Measurements from ENCODE around the gene CDK9.
"Not testable (repeated sequence)": the region's sequence is repeated elsewhere in the genome, so short reads cannot be mapped to it uniquely, and the experiment has no call there.

CDK9 gene

DNA sequence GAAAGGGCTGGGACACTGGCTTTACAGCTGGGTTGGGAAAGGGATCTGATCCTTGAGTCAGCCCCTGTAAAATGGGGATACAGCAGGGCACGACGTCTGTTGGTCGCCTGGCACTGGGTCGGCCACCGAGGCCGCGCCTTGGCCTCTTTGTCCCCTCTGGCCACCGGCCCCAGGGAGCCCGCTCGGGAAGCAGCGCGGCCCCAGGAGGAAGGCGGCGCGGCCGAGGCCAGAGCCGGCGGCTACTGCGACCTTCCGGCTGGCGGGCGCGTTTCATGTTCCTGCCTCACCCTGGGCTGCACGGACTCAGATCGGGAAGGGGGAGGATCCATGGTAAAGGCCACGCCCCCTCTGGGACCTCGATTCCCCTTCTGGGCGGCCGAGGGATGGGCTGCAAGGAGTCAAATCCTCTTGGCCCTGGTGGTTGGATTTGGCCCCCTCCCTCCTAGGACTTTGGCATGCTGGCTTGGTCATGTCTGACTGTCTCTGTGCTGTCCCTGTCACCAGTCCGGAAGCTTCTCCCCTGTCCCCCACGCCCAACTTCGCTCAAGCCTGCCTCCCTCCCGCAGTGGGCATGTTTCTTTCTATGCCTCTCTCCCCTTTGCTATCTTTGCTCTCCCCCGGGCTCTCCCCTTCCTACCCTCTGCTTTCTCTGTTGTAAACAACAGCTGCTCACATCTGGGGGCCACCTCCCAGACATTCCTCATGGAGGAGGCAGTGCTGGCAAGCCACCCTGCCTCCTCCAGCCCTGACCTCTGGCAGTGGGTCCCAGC lies 42.6 kb downstream of the CDK9 start:
- DNase-seq, result no peak

DNA sequence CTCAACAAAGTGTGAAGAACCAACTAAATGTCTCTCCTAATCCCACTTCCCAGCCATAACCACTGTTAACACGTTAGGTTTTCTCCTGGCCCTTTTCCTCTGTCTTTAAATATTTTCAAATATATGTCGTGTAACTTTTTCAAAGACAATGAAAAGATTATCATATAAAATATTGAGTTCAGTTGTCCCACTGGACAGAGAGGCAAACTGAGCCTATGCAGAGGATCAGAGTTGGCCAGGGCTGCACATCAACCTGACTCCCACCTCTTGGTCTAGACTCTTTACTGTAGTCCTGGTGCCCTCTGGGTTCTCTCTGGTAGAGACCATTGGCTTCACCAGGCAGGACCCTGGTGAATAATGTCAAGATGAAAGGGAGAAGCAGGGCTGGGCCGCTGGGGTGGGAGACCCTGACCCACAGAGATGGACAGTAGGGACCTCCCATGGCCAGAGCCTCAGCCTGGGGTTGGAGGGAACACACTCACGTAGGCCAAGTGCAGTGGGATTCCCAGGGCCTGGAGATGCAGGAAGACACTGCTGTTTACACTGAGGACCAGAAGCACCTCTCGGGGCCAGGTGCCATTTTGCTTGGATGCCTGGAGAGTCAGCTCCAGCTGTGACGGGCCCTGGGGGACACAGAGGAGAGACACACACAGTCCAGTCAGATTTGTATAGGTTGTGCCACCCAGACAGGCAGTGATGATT lies 43.5 kb downstream of the CDK9 start:
- no peak for DNase-seq

DNA sequence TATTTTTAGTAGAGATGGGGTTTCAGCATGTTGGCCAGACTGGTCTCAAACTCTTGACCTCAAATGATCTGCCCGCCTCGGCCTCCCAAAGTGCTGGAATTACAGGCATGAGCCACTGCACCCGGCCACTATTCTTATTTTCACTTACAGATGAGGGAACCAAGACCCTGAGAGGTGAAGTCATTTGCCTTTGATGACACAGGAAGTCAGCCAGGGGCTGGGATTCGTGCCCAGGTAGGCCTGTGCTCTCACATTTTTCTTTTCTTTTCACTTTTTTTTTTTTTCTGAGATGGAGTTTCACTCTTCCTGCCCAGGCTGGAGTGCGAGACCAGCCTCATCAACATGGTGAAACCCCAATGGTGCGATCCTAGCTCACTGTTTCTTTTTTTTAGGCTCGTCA lies 46.4 kb downstream of the CDK9 start:
- no peak for DNase-seq

DNA sequence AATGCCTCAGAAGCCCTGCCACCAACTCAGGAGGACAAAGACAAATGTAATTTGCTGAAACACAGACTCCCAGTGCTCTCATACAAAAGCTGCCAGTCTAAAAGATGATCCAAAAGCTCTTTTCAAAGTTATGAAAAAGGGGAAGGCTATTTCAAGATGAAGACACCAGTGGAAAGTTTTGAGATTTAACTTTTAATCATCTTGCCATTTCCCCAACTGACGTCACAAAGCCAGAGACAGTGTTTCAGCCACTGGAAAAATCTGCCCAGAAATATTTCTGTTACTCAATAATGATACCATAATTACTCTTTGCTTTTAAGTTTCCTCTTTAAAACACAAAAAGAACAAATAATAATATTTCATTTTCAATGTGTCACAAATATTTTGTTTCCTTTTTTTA lies 47.7 kb downstream of the CDK9 start:
- no peak for DNase-seq

DNA sequence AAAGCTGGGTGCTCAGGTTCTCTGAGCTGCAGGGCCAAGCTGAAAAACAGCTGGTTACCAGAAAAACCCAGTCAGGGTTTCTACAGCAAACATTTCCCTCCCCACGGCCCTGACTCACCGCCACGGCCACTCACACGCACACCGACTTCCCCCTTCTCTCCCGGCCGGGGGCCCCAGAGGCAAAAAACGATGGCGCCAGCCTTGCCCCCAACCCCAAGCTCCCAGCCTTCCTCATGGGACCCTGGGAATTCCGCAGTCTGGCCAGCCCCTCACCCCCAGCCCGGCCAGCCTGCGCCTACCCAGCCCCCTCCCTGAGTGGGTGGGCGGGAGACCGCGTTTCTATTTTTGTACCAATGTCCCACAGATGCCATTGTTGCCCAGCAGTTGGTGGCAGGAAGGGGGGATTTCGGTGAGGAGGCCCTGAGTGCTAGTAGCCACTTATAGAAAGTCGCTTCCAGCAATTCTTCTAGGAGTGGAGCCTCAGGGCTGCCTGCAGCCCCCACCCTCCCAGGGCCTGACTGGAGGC lies 50.2 kb downstream of the CDK9 start:
- no peak for DNase-seq

DNA sequence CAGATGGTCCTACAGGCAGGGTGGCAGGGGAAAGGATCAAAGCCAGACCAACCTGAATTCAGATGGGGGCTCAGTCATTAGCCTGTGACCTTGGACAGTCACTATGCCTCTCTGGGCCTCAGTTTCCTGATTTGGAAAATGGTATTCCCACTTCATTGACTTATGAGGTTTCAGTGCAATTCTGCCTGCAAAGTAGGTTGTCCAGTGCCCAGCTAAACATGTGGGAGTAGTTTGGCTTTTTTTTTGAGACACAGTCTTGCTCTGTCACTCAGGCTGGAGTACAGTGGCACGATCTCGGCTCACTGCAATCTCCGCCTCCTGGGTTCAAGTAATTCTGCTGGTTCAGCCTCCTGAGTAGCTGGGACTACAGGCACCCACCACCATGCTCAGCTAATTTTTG lies 50.7 kb downstream of the CDK9 start:
- not testable (repeated sequence) for DNase-seq

DNA sequence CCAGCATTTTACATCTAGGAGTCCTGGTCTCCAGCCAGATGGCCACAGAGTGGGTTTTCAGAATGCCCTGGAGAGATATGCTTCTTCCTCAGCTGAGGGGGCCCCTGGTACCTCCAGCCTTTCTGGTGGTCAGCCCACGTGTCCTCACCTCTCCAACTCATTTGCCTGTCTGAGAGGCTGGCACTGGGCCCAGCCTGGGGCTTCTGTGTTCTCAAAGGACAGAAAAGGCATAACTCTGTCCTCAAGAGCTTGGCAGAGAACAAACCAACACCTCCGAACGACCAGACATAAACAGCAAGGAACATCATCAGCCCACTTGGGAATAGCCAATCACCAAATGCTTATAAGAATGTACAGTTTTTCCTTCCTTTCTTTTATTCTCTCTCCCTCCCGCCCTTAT lies 51.5 kb downstream of the CDK9 start:
- DNase-seq, result no peak

DNA sequence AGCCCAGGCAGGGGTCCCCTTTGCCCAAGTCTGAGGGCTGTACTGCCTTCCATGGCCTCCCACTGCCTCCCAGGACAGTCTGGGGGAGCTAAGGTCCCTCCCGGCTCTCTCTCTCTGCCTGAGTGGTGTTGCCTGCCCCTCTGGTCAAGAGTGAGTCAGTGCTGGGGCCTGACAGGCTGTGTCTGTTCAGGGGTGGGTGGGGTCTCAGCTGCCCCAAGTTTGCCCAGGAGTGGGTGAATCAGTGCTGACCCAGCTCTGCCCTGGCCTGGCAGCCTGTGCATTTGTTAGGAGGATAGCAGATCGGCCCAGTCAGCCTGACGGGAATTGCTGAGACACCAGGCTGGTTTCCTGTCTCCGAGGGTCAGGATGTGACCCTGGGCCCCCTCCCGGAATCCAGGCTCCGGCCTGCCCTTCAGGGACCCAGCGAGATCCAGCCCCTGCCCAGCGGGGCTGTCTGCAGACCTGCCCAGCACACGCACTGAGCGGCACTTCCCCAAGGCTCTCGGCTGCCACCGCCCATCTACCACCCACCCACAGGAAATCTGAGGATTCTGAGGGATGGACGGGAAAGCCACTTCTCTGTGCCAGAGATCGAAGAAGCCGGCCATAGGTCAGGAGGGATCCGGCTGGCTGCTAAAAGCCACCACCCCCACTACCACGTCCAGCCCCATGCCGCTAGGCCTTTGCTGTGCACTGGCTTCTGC lies 52.7 kb downstream of the CDK9 start:
- no peak for DNase-seq
